Measurements from ENCODE around the gene TRMT61B. TPM values are rescaled to one million over a fixed set of nuclear protein-coding genes. Genes with fewer than 3 reads are reported as not detected.
A peak's percentile ranks its signal among the peaks of the same experiment; 100 is the strongest.

The TRMT61B gene
- polyA plus RNA-seq, 3 donors from 2014 or later, result 13.1 to 20.5 (median 16.3) TPM

GRCh38 chr2:28896906-28897305 is 26.8 kb upstream of the TRMT61B start:
- Mint-ChIP-seq H3K27ac (no peak overlapping the region), H3K36me3 (peaks cover 0 to under 1% (median 0%) of the 10 kb centered on the region in 3 donors), H3K27me3 (ENCODE audit: low read depth in 3 of 3) (peaks cover 4 to 6% (median 5%) of the 10 kb centered on the region in 3 donors), H3K4me3 (peak overlapping the region in 2 of 5 donors; percentile 11 to 12), H3K4me1 (peaks cover 46 to 66% of the 10 kb centered on the region in 2 donors), H3K9me3 (no peaks in the 10 kb centered on the region)
- no peak for DNase-seq

DNA sequence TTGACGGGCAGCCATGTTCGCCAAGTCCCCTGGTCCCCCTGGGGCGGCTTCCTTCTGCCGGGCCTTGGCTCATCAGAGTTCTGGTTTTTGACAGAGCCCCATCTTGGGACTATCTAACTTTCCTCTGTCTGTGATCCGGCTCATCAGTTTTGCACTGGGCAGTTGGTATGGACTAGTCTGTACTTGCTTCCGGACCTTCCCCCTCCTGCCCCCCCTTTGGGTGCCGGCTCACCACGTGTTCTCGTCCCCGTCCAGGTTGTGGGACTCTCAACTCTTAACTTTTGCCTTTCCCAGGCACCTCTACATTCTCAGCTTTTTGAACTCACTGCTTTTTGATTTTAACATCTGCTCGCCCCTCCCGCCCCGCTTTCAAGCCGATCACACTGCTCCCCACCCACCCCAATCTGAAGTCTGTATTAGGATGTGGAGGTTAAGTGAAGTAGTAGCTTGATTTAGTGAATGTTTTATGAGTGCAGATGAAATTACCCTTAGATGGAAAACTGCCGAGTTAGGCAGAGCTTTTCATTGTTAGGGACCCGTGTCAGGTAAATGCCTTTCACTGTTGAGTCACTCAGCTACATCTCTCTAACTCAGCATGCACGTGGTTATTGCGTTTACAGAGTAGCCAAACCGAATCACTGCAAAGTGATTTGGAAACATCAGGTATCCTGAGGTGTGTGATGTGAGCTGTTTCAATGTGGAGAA is 25.2 kb upstream of the TRMT61B start:
- H3K4me3 Mint-ChIP-seq, result peak overlapping the region; percentile 87 to 99 (median 94)
- no peaks in the 10 kb centered on the region for H3K9me3 Mint-ChIP-seq
- H3K27ac Mint-ChIP-seq, result peak overlapping the region; percentile 76 to 90 (median 86)
- peak in 2 of 3 donors; percentile 23 to 30 for DNase-seq
- no peaks in the 10 kb centered on the region for H3K36me3 Mint-ChIP-seq
- H3K27me3 Mint-ChIP-seq (ENCODE audit: low read depth in 3 of 3), result peaks cover 4 to 6% (median 5%) of the 10 kb centered on the region in 3 donors
- H3K4me1 Mint-ChIP-seq, result peaks cover 40 to 55% of the 10 kb centered on the region in 2 donors

GRCh38 chr2:28894470-28895188 is 24.5 kb upstream of the TRMT61B start, which contains the start of gene WDR43:
WDR43 (plus strand) TSS chr2:28894667; CDS start chr2:28894699, 32 bp downstream.
- H3K36me3 Mint-ChIP-seq, result no peaks in the 10 kb centered on the region
- H3K9me3 Mint-ChIP-seq, result no peaks in the 10 kb centered on the region
- DNase-seq, result peak; percentile 96 to 97 (median 97)
- peaks cover 40 to 51% of the 10 kb centered on the region in 2 donors for H3K4me1 Mint-ChIP-seq
- peak within 1 kb of the TSS; percentile 88 to 99 (median 94) for H3K4me3 Mint-ChIP-seq
- peaks cover 4 to 6% (median 5%) of the 10 kb centered on the region in 3 donors for H3K27me3 Mint-ChIP-seq (ENCODE audit: low read depth in 3 of 3)
- peak within 1 kb of the TSS; percentile 85 to 90 (median 88) for H3K27ac Mint-ChIP-seq

DNA sequence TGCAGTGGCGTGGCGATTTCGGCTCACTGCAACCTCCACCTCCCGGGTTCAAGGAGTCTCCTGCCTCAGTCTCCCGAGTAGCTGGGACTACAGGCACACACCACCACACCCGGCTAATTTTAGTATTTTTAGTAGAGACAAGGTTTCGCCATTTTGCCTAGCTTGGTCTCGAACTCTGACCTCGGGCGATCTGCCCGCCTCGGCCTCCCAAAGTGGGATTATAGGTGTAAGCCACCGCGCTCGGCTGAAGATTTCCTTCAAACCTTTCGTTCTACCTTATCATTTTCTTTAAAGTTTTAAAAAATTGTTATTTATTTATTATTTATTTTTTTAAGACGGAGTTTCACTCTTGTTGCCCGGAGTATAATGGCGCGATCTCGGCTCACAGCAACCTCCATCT is 23.4 kb upstream of the TRMT61B start:
- DNase-seq, result no peak
- peak overlapping the region in 3 of 5 donors; percentile 45 to 68 (median 57) for H3K4me3 Mint-ChIP-seq

DNA sequence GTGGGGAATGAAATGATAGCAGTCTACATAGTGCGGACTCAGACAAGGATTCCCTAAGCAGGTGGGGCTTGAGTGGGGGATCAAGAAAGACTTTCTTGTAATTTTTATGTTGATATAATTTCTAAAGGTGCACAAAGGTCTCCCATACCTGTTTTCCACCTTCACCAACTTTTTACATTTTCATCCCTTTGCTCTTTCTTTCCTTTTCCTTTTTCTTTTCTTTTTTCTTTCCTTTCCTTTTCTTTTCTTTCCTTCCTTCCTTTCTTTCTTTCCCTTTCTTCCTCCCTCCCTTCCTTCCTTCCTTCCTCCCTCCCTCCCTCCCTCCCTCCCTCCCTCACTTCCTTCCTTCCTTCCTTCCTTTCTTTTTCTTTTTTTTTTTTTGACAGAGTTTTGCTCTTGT is 10.1 kb upstream of the TRMT61B start:
- Mint-ChIP-seq H3K4me3 (no peak overlapping the region), H3K27me3 (ENCODE audit: low read depth in 3 of 3) (peaks cover 4 to 12% (median 6%) of the 10 kb centered on the region in 3 donors), H3K36me3 (no peaks in the 10 kb centered on the region), H3K4me1 (no peaks in the 10 kb centered on the region), H3K27ac (no peak overlapping the region), H3K9me3 (no peaks in the 10 kb centered on the region)
- DNase-seq, result no peak

More for the DNA sequence above, 23.4 kb upstream of the TRMT61B start:
- H3K4me1 Mint-ChIP-seq, result peaks cover 33 to 39% of the 10 kb centered on the region in 2 donors
- H3K36me3 Mint-ChIP-seq, result no peaks in the 10 kb centered on the region
- no peaks in the 10 kb centered on the region for H3K9me3 Mint-ChIP-seq
- H3K27ac Mint-ChIP-seq, result no peak overlapping the region
- H3K27me3 Mint-ChIP-seq (ENCODE audit: low read depth in 3 of 3), result peaks cover 4 to 9% (median 6%) of the 10 kb centered on the region in 3 donors

DNA sequence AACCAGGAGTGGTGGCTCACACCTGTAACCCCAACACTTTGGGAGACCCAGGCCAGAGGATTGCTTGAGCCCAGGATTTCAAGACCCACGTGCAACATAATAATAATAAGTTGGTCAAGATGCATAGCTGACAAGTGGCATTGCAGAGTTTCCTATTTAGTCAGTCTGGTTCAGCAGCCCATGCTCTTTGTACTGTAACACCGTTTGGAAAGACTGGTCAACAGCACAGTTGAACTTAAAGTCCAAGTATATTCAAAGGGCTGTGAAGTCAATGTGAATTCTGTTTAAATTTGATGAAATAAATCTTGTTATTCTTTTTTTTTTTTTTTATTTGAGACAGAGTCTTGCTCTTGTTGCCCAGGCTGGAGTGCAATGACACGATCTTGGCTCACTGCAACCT is 1.5 kb upstream of the TRMT61B start:
- no peak for DNase-seq
- H3K9me3 Mint-ChIP-seq, result no peaks in the 10 kb centered on the region
- H3K4me1 Mint-ChIP-seq, result peaks cover 31 to 41% of the 10 kb centered on the region in 2 donors
- H3K4me3 Mint-ChIP-seq, result peak overlapping the region in 3 of 5 donors; percentile 21 to 97 (median 96)
- H3K36me3 Mint-ChIP-seq, result no peaks in the 10 kb centered on the region
- no peak overlapping the region for H3K27ac Mint-ChIP-seq
- peaks cover 4 to 21% (median 13%) of the 10 kb centered on the region in 3 donors for H3K27me3 Mint-ChIP-seq (ENCODE audit: low read depth in 3 of 3)

GRCh38 chr2:28869494-28870145 is 489 bp downstream of the TRMT61B start:
- peaks cover 39 to 51% of the 10 kb centered on the region in 2 donors for H3K4me1 Mint-ChIP-seq
- H3K27ac Mint-ChIP-seq, result peak overlapping the region; percentile 94 to 100 (median 99)
- H3K27me3 Mint-ChIP-seq (ENCODE audit: low read depth in 3 of 3), result peaks cover 2 to 13% (median 9%) of the 10 kb centered on the region in 3 donors
- peaks cover 0 to 5% (median 0%) of the 10 kb centered on the region in 3 donors for H3K36me3 Mint-ChIP-seq
- H3K9me3 Mint-ChIP-seq, result no peaks in the 10 kb centered on the region
- H3K4me3 Mint-ChIP-seq, result peak overlapping the region; percentile 96 to 98 (median 97)
- DNase-seq, result no peak

- H3K27me3 Mint-ChIP-seq (ENCODE audit: low read depth in 3 of 3), result peaks cover 2 to 13% (median 9%) of the 10 kb centered on the region in 3 donors
- no peaks in the 10 kb centered on the region for H3K9me3 Mint-ChIP-seq
- peaks cover 0 to 9% (median 0%) of the 10 kb centered on the region in 3 donors for H3K36me3 Mint-ChIP-seq
- peak overlapping the region; percentile 26 to 69 (median 62) for H3K4me3 Mint-ChIP-seq
- peaks cover 44 to 61% of the 10 kb centered on the region in 2 donors for H3K4me1 Mint-ChIP-seq
- H3K27ac Mint-ChIP-seq, result peak overlapping the region in 3 of 6 donors; percentile 42 to 69 (median 63)
- no peak for DNase-seq
Measured at GRCh38 chr2:28868611-28869010, 1.5 kb downstream of the TRMT61B start.

GRCh38 chr2:28855977-28856376 is 14.1 kb downstream of the TRMT61B start:
- Mint-ChIP-seq H3K9me3 (no peaks in the 10 kb centered on the region), H3K27me3 (ENCODE audit: low read depth in 3 of 3) (no peaks in the 10 kb centered on the region), H3K4me3 (no peak overlapping the region), H3K27ac (no peak overlapping the region), H3K4me1 (no peaks in the 10 kb centered on the region), H3K36me3 (peaks cover 10 to 21% (median 17%) of the 10 kb centered on the region in 3 donors)
- no peak for DNase-seq

GRCh38 chr2:28855193-28855592 is 14.9 kb downstream of the TRMT61B start:
- Mint-ChIP-seq H3K36me3 (peaks cover 4 to 13% (median 9%) of the 10 kb centered on the region in 3 donors), H3K9me3 (no peaks in the 10 kb centered on the region), H3K4me3 (no peak overlapping the region), H3K27me3 (ENCODE audit: low read depth in 3 of 3) (no peaks in the 10 kb centered on the region), H3K4me1 (no peaks in the 10 kb centered on the region), H3K27ac (peak overlapping the region in 1 of 6 donors; percentile 82)
- no peak for DNase-seq

DNA sequence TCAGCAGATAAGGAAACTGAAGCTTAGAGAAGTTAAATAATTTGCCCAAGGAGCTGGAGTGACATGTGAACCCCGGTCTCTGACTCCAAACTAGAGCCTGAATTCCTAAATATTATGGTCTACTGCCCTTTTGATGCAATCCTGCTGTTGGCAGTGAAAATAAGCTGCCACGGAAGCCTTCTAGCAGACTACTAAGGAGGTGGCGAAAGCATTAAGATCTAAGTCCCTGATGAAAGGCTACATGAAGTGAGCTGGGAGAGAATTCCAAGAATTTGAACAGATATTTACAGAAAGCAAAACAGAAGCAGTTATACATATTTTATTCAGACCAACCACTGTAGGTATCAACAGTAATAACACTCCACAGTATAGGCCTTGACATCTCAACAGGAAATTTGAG is 28.1 kb downstream of the TRMT61B start:
- Mint-ChIP-seq H3K27ac (peak overlapping the region in 1 of 6 donors; percentile 20), H3K4me1 (no peaks in the 10 kb centered on the region), H3K36me3 (peaks cover 0 to 9% (median 3%) of the 10 kb centered on the region in 3 donors), H3K4me3 (no peak overlapping the region), H3K27me3 (ENCODE audit: low read depth in 3 of 3) (peaks cover 0 to 2% (median 0%) of the 10 kb centered on the region in 3 donors), H3K9me3 (no peaks in the 10 kb centered on the region)
- DNase-seq, result no peak

DNA sequence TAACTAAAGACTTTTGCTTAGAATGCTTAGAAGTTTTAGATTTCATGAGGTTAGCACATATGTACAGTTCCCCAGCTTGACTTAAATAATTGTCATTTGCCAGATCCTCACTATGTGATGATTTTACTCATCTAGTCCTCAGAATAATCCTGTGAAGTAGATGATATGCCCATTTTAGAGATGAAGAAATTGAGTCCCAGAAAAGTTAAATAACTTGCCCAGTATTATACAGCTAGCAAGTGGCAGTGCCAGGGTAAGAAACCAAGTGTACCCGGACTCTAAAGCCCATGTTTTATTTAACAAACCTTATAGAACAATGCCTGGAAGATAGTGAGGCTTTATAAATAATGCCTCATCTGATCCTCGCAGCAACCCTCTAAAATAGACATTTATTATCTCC is 31.1 kb downstream of the TRMT61B start:
- no peak overlapping the region for H3K27ac Mint-ChIP-seq
- no peak overlapping the region for H3K4me3 Mint-ChIP-seq
- DNase-seq, result no peak
- no peaks in the 10 kb centered on the region for H3K9me3 Mint-ChIP-seq
- no peaks in the 10 kb centered on the region for H3K4me1 Mint-ChIP-seq
- no peaks in the 10 kb centered on the region for H3K36me3 Mint-ChIP-seq
- H3K27me3 Mint-ChIP-seq (ENCODE audit: low read depth in 3 of 3), result peaks cover 0 to 5% (median 2%) of the 10 kb centered on the region in 3 donors

DNA sequence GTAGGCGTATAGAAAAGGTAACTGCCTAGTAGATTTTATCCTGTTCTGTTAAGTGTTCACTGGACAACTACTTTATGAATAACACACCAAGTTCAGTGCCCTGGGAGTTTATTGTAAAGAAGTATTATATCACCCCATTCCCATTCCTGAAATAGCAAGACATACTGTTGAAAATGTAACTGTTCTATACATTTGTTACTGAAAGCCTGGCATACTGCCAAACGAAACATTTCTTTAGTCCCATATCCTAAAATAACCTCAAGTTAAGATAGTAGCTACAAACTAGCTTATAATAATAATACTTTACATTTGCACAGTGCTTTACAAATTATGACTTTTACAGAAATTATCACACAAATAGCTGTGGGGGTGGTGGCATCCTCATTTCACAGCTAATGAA is 34.3 kb downstream of the TRMT61B start:
- no peak for DNase-seq
- Mint-ChIP-seq H3K27ac (no peak overlapping the region), H3K4me1 (no peaks in the 10 kb centered on the region)

More for the DNA sequence above, 34.3 kb downstream of the TRMT61B start:
- no peaks in the 10 kb centered on the region for H3K36me3 Mint-ChIP-seq
- H3K27me3 Mint-ChIP-seq (ENCODE audit: low read depth in 3 of 3), result peaks cover 0 to 5% (median 2%) of the 10 kb centered on the region in 3 donors
- no peaks in the 10 kb centered on the region for H3K9me3 Mint-ChIP-seq
- no peak overlapping the region for H3K4me3 Mint-ChIP-seq
